NOMO-1 treated with DMSO at 0.1 percent for 48 hours (cell line): ENCODE measurements around the gene HERC2.
"Not testable (repeated sequence)": the region's sequence is repeated elsewhere in the genome, so short reads cannot be mapped to it uniquely, and the experiment has no call there.

Experiments used
- DNase-seq: peaks from one replicate; lab custom pipeline; 2025; ENCODE audit not compliant: unreplicated experiment; lab: John Stamatoyannopoulos, UW

The HERC2 gene

DNA sequence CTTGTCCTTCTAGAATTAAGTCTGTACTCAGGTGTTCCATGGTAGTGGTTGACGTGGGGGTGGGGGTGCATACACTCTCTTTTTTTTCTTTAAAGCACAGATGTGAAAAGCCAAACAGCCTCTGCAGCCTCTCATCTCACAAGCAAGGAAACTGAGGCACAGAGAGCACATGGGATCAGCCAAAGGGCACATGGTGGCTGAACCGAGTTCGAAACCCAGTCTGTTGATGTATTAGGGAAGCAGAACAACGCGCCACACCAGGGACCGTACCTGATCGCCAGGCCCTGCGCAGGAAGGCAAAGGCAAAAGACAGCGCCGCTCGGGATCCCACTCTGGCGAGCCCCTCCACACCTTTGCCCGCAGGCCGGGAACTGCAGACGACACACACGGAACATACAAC is 47.3 kb downstream of the HERC2 start:
- no peak for DNase-seq

DNA sequence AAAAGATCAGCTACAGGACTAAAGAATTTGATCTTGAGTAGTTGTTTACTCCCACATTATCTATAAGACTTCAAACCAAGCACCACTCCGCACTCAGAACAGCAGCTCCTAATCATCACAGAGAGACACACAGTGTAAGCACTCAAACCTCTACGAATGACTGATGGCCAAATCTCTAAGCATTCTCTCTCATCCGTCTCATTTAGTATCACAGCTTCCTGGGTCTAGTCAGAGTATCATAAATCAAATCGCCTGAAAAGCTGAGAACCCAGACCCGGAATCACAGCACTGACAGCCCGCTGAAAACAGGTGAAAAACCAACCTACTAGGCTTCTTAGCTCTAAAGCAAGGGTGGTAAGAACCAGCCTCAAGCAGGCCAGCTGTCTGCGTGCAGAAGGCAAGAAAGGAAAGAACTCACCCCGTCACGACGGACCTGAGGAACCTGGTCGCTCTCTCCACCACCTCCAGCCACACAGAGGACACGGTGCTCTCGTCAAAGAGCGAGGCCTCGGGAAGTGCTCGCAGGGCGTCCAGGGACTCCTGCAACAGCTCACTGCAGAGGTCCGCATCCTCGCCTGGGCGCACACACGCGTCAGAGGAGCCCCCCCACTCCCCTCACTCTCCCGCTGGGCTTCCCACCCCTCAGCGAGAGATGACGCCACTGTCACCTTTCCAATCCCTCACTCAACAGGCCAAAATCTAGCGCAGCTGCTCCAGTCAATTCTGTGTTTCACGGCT is 47.9 kb downstream of the HERC2 start:
- no peak for DNase-seq

DNA sequence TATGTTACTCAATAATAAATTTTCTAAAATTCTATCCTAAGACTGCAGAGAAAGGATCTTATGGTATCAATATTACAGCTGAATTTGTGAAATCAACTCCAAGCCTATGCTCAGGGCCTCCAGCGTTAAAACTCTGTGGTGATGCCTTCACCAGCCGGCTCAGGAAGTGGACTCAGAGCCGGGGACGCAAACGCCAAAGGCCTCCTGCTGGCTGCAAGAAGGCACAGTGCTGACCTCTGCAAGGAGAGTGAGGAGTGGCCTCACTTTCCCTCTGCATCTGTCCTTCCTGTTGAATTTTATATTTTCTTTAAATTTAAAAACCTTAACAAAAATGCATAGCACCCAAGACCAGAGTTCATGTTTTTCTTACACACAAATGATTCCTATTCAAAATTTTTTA is 48.5 kb downstream of the HERC2 start:
- no peak for DNase-seq

DNA sequence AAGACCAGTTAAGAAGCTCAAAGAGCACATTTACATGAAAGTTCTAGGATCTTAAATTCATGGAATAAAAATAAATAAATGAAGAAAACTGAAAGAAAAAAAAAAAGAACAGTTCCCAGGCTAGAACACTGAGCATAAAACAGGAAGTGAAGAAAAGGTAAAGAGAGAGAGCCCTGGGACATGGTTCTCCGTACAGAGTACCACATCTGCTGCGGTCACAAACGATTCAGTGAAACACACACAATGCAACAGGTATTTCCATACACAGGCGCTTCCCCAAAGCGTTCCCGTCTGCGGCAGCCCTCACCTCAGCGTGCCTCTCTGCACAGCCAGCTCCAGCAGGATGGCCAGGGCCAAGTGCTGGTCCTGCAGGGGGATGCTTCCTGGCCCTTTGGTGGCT is 49.4 kb downstream of the HERC2 start:
- no peak for DNase-seq

DNA sequence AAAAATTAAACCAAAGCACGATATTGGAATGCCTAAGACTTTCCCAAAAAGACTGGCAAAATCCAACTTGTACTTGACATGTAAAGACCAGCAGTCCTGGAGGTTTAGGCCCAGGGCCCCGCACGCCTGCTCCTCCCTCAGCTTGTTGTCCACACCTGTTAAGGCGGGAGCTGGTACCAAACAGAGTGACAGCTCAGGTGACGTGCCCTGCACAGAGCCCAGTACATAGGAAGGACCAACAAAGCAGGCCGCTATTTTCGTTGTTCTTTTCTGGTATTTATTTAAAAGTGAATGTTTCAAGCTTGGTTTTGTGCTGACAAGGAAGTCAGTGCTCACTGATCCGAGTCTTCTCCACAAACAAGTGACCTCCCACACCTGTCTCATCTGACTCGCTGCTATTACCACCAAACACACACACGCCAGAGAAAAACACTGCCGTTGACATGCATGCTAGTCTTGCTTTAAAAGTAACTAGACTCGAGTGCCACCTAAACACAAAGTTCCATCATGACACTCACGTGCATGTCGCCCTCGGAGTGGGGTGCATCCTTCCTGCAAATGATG is 50.2 kb downstream of the HERC2 start:
- no peak for DNase-seq

DNA sequence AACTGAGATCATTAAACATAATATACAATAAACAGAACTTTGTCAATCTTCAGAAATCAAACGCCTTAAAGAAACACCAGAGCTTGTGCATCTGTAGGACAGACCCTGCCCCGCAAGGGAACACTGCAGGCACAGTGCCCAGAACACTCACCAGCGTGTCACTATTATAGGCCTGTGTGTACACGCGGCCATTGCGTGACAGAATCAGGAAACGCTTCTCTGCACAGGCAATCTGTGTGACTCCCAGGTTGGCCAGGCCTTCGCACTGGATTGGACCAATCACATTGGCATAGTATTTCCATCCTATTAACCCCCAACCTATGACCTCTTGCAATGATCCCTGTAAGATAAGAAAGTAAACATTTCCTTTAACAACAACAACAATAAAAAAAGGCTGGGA is 52.9 kb downstream of the HERC2 start:
- DNase-seq: no peak

DNA sequence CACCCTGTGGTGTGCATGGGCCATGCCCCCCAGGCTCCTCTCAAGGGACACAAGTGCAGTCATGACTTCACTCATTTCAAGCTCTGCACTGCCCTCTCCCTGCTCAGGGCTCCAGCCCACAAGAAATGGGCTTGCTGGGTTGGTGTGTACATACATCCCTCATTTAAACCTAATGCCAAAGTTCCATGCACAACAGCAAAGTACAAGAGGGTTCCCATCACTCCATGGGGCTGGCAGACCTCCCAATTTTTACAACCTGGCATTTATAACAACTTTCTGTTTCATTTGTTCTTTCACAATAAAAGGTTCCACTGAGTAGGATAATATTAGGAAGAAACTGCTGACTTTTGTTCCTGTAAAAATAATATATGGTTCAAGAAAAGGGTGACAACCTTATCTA is 54.3 kb downstream of the HERC2 start:
- no peak for DNase-seq

DNA sequence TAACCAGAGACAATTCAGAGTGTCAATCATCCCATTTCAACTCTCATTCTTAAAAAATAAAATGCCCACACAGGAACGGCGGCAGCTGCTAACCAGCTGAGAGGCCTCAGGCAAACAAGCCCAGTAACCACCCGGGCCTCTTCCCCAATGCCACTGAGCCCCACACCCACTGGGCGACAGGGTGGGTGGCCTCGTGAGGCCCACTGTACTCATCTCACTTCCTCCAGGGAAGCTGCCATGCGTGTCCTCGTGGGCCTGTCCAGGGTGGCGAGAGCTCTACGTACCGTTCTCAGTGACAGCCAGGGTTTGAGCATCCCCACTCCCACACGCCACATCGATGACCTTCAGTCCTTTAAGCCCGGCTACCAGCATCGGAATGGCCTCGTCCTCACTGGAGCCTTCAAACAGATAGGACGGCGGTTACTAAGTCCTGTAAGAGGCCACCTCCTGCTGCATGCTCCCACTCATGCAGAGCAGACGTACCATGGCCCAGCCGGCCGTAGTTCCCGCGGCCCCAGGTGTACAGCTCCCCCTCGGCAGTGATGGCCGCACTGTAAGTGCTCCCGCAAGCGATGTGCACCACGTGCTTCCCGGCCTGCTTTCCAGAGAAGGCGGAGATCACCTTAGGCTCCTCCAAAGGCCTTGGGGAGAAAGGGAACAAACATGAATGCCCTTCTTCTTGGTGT is 56.5 kb downstream of the HERC2 start:
- no peak for DNase-seq

DNA sequence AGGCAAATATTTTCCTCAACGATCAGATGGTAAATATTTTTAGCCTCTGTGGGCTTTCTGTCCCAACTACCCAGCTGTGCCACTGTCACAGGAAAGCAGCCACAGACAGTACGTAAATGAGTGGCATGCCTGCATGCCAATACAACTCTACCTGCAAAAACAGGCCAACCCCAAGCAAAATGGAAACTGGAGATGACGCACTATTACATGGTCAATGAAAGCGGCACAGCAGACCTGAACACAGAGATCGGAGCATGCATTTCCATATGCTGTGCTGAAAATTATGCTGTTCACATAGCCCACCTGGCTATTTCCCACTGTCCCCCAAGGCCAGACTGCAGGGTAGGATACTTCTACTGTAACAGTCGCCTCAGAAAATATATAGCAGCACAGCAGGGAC is 57.8 kb downstream of the HERC2 start:
- DNase-seq: no peak

DNA sequence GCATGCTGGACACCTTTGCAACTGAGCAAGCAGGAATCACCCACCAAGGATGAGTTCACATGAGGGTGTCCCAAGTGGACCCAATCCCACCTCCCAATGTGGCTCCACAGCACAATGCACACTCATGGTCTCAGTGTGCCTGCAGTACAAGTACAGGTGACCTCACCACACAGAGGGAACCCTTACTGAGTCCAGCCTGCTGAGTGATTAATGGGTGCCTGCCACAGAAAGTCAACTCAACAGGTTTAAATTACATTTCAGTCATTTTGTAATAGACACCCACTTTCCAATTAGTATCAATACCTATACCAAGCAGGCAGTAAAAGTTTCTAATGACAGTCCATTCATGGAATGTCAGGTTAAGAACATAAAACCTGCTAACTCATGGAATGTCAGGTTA is 59.5 kb downstream of the HERC2 start:
- DNase-seq: no peak

DNA sequence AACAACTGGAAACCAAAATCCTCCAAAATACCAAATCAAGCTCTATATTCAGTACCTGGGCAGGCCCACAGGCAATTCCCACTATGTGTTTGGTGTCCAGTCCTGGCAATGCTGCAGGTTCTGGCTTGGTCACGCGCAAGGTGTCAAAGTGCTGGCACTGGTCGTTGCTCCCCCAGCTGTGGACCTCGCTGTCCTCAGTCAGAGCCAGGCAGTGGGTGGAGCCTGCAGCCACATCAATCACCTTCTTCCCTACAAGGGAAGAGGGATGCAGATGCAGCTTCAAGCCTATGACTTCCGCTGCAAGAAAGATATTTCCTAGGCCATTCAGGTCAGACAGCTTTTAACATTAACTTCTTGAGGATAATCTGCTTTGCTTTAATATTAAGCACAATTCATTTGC is 61.3 kb downstream of the HERC2 start:
- no peak for DNase-seq

DNA sequence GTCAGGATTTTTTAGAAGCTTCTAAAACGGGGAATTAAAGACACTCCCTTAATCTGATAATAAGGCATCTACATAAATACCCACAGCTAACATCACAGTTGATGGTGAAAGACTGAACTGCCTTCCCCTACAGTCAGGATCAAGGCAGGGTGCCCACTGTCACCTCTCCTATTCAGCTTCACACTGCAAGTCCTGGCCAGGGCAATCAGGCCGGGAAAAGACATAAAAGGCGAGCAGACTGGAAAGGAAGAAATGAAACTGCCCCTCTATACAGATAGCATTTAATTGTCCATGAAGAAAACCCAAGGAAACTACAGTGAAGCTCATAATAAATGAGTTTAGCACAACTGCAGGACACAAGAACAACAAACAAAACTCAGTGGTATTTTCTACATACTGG is 61.7 kb downstream of the HERC2 start:
- DNase-seq: no peak

DNA sequence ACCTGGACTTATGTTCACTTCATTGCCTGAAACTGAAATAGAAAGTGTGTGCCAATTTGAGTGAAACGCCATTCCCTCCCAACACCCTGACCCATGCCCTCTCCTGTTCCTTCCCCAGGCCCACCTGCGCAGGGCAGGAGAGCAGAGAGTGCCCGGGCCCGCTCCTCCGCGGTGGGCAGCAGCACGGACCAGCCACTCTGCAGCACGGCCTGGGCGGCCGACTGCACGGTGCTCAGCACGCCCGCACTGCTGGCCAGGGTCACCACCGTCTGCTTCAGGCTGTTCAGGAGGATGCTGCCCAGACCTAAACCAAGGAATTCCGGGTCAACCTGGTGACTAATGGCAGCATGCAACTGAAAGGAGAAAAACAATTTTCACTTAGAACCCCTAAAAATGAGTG is 66.0 kb downstream of the HERC2 start:
- no peak for DNase-seq

DNA sequence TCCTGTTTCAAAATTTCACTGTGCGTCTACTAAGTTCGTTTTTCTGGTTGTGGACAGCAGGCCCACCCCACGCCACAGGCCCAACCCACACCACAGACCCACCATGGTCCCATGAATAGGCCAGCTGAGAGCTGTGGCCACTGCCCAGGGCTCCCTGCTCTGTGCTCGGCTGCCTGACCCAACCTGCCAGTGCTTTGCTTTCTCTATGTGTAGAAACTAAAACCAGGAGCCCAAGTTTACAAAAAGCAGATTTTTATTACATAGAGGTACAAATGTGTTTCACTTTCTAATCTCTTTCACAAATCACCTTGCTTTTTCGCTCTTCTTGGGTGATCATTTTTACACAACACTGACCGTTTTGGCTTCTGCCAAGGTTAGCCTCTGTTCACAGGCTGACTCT is 69.1 kb downstream of the HERC2 start:
- no peak for DNase-seq

DNA sequence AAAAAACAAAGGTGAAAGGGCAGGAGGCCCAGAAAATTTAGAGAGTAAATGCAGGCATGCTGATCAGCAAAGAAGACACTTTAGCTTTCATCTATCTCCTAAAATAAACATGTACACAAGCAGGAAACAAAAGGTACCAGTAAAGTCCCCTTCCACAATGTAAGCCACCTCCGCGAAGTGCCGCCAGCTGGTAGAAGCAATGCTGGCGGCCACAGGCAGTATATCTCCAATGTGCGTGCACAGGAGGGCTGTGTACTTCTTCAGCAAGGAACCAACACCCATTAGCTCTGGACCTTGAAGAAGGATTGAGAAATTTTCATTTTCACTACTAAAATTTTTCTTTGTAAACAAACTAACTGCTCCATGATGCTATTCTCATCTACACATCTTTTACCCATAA is 75.4 kb downstream of the HERC2 start:
- DNase-seq: no peak

DNA sequence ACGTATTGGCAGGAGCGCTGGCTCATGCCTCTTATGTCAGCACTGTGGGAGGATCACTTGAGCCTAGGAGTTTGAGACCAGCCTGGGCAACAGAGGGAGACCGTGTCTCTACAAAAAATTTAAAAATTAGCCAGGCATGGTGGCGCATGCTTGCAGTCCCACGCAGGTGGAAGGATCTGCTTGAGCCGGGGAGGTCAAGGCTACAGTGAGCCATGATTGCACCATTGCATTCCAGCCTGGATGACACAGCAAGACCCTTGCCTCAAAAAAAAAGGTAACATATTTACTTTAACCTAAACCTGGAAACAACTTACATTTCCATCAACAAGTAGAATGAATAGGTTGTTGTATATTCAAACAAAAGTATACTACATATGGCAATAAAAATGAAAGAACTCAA is 78.1 kb downstream of the HERC2 start:
- DNase-seq: no peak

DNA sequence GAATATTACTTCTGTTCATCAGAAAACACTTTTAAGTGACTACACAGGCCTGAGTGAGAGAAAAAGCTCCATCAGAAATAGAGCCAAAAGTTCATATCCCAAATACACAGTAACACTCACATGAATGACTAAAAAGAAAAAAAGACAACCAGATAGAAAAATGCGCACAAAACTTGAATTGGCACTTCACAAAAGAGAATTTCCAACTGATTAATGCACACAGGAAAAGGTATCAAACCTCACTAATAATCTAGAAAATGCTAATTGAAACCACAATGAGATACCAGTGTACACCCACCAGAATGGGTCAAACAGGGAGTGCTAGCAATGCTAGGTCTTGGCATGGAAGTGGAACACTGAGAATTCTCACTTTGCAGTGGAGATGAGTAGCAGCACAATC is 78.6 kb downstream of the HERC2 start:
- no peak for DNase-seq

DNA sequence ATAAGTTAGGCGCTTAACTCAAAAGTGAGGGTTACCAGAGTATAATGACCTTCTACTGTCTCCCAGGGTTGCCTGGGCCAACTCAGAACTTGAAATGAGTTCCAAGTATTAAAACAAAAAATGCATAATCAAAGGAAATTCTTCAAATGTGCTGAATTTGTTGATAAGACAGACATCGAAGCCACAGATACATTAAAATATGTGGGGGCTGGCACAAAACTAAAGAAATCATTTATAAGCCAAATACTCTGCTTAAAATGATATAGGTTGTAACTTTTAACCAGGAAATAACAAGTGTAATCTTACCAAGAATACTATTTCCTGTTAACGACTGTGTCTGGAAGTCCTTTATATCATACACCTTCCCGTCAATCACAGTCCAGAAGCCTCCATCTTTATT is 83.7 kb downstream of the HERC2 start:
- not testable (repeated sequence) for DNase-seq

DNA sequence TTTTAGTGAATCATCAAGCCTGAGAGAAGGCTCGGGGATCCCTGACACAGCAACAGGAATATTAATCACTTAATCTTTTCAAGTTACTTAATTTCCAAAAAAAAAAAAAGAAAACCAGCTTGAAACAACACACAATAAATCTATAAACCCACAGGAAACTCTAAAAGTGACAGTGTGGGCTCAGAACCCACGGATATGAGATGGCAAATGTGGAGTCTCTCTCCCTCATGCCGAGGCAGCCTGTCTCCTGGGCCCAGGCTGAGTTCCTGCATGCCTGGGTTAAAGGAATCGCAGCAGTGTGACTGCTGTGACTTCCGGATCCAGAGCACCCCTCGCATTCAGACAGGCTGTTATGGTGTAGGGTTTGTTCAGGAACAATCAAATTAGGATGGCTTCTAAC is 90.2 kb downstream of the HERC2 start:
- not testable (repeated sequence) for DNase-seq

DNA sequence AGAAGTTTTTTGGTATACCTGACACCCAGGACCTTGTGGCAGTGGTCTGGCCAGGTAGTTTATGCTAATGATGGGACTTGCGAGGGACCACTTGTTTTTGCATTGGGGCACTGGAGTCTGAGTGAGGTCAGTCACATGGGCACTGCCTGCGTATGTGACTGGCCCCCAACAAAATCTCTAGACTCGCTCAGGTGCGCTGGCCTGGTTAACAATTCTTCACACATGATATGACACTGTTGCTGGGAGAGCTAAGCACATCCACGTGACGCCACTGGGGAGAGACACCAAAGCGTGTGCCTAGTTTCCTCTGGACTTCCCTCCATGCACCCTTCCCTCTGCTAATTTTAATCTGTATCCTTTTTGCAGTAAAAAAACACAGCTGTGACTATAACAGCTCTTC is 90.6 kb downstream of the HERC2 start:
- DNase-seq: not testable (repeated sequence)

DNA sequence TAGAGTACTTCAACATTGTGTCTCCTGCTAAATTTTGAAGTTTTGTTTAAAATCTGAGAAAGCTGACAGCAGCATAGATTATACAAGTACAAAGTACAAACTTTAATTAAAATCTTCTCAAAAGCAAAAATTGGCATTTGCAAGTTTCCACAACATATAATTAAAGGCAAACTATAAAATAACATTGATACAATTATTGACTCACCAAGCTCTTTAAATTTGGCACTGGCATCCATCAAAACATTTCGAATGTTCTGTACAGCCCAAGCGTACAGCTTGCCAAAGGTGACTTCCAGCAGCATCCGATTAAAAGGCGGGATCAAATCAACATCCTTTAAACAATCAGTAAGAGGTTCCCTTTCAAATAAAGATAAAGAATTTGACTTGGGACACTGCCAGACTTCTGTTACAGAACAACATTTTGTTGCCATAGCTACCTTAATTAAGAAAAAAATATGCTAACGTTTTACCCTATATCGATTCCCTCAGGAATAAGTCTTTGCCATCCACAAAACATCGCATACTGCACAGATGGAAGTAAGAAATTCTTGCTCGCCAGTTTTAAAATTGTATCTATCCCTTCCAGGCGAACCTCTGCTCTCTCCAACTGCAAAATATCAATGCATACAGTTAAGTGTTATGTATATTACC is 92.9 kb downstream of the HERC2 start:
- not testable (repeated sequence) for DNase-seq

DNA sequence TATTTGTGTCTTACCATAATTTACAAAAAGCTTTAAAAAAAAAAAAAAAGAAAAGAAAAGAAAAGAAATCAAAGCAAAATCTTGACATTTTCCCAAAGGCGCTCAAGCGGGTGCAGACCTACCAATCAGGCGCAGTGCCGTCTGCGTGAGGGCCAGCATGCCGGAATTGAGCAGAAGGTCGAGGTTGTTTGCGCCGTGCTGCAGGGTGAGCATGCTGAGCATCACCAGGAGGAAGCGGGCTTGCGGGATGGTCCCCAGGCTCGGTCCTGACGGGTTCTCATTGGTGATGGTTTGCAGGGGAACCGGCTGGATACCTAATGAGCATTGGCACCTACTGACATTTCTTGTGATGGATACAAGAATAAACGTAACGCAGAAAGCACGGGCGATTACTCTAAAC is 93.9 kb downstream of the HERC2 start:
- no peak for DNase-seq
